HG02943 (cell line): ENCODE results near the gene MTREX.
"Not testable (repeated sequence)": the region's sequence is repeated elsewhere in the genome, so short reads cannot be mapped to it uniquely, and the experiment has no call there.

Source experiments
- ATAC-seq: cut with Tn5 transposase; IDR thresholded peaks from one replicate; pipeline ENCODE4 v1.9.1; 2021; ENCODE audit warnings: mild to moderate bottlenecking, low read depth, moderate library complexity; ENCODE audit not compliant: unreplicated experiment

Gene MTREX

DNA sequence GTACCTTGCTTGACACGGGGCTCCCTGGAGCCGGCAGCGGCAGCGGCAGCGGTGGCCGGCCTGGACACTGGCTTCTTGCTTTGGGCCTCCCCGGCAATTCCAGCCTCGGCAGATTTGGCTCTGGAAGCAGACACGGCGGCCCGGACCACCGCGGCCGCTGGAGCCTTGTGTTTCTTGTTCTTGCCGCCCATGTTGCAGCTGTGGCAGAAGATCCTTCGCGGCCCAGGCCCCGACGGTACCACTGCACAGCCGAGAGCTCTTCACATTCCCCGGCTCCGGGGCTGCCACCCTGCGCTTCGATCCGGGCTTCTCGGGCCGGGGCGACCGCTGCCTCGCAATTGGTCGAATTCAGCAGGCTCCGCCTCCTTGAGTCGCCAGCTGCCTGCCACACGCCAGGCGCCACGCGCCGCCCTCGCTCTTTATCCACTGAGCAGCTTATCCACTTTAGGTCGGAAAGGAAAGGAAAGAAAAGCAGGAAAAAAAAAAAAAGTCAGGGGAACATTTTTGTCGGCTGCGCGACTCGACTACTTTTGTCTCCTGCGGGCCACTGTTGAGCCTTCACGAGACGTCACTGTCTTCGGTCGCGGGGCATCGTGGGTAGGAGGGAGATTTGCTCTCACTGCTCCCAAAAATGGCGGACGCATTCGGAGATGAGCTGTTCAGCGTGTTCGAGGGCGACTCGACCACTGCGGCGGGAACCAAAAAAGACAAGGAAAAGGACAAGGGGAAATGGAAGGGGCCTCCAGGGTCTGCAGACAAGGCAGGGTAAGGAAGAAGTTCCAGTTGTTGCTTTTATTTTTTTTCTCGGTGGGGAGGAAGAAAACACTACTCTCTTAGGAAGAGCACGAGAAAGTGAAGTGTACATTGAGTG lies at the start of gene MTREX, which contains the start of gene DHX29:
TSS of gene MTREX (plus strand) at position 607 of the 871 bp plus-strand sequence. CDS start at position 632, 25 bp downstream.
TSS of gene DHX29 (minus strand) at position 312 of the 871 bp plus-strand sequence. CDS start at position 191, 121 bp downstream.
- peak; percentile 91 for ATAC-seq

DNA sequence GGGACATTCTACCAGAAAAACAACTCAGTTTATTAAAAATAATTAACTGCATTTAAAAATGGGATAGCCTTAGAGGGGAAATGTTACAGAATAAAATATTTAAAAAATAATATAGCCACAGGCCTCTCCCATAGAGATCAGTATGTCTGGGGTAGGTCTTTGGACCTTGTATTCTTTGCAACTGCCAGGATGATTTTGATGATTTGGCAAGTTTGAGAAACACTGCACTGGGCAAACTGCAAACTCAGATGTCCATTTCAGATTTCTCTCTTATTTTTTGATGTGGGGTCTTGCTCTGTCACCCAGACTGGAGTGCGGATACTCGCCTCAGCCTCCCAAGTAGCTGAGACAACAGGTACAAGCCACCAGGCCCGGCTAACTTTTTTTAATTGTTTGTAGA lies 49.5 kb upstream of the MTREX start:
- ATAC-seq: no peak

DNA sequence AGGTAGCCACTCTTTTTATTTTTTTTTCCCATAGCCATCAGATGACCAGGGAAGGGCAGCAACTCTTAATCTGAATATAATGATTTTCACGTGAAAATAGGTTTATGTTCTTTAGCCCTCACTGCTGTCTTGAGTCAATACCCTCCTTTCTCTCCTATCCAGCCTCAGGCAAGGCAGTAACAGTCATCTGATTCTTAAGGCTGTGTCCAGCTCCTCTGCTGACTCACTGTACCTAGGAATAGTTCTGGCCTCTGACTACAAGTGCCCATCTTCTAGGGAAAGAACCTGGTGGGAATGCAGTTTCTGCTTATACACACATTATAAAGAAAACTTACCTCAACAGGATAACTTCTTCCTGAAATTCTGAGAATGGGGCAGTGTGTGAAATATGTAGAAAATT lies 31.0 kb upstream of the MTREX start:
- no peak for ATAC-seq

DNA sequence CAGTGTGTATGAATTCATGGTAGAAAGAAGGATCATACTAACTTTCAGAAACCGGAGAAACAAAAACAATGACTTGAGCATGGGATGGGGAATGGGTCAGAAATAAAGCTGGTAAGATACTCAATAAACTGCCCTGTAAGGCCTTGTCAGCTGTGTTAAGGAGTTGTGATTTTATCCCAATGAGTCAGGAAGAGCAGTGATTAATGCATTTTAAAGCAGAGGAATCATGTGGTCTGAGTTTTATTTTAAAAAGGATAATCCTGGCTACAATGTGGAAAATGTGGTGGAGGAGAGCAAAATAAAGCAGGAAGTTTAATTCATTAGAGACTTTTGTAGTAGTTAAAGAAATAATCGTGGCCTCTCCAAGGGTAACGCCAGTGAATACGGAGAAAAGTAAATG lies 29.0 kb upstream of the MTREX start:
- no peak for ATAC-seq

DNA sequence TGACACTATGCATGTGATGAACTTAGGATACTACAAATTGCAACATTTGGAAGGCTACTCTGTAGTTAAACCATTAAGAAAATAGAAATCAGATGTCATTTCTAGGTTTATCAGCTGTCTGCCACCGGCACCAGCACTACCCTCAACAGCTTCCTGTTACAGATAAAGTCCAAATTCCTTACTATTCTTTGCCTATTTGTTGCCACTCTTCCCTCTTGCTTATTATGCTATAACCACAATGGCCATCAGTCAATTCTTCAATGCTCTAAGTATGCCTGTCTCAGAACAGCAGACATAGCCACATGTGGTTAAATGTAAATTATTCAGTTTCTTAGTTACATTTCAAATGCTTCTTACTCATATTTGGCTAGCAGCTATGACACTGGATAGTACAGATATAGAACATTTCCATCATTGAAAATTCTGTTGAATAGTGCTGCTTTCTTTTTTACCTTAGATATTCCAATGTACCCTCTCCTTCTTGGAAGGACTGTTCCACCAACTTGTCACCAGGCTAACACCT lies 21.3 kb upstream of the MTREX start:
- no peak for ATAC-seq

DNA sequence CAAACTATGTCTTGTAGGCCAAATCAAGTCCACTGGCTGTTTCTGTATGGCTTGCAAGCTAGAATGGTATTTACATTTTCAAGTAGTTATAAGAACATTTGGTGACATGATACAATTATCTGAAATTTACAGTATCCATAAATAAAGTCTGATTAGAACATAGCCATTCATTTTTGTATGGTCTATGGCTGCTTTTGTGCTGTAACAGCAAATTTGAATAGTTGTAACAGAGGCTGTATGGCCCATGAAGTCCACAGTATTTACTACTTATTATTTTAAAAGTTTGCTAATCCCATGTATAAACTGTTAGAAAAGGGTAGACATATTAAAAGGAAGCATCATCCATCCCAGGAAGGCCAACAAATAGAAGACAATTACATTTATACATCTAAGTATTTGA lies 18.0 kb upstream of the MTREX start:
- no peak for ATAC-seq

DNA sequence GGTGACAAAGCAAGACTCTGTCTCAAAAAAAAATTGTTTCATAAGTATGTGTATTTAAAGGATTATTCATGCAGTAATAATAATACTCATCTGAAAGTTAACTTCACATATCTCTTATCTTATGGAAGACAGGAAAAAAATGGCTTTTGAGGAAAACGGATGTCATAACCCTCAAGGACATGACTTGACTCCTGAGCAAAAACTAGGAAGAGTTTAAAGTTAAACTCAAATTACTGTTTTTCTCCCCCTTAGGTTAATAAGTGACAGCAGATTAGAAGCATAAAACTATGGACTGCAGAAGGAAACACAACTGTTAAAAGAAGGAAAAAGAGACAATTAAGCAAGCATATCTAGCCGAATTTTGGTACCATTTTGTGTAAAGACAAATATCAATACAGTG lies 16.8 kb upstream of the MTREX start:
- ATAC-seq: no peak

DNA sequence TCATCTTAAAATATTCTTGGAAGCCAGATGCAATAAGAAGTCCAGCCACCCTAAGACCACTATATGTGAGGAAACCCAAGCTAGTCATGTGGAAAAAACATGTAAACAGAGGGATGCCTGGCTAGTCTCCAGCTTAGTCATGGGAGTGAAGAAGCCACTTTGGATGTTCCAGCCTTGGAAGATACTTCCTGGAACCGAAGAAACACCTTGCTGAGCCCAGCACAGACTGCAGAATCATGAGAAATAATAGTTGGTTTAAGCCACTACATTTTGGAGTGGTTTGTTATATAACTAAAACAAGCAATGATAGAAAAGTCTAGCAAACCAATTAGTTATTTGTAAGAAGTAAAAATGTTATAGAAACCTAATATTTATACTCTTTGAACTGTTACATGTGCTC lies 12.9 kb upstream of the MTREX start:
- no peak for ATAC-seq

DNA sequence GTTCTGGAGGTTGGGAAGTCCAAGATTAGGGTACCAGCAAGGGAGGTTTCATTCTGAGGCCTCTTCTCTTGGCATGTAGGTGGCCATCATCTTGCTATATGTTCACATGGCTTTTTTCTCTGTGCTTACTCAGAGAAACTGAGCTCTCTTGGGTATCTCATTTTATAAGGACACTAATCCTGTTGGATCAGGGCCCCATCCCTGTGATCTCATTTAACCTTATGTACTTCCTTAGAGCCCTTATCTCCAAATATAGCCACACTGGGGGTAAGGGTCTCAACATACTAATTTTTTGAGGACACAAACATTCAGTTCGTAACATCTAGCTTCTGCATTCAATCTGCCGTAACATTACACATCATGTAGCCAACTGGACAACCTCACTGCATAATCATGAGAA lies 6.9 kb upstream of the MTREX start:
- ATAC-seq: no peak

DNA sequence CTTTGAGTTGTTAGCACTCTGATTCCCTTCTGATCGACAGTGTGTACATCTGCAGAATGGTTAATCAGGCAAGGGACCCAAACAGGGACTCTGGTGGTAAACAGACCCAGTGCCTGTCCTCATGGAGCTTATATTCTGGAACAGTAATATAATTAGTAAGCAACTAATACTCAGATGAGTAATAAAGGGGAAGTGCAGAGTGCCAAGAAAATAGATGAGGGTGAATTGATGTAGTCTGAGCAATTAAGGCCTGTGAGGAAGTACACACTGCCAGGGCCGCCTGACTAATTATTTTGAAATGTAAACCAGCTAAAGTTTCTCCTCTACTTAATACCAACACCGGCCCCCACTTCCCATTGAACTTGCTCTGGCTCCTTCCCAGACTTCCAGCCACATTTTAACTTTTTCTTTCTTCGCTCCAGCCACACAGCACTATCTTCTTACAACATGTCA lies 4.5 kb upstream of the MTREX start:
- no peak for ATAC-seq

DNA sequence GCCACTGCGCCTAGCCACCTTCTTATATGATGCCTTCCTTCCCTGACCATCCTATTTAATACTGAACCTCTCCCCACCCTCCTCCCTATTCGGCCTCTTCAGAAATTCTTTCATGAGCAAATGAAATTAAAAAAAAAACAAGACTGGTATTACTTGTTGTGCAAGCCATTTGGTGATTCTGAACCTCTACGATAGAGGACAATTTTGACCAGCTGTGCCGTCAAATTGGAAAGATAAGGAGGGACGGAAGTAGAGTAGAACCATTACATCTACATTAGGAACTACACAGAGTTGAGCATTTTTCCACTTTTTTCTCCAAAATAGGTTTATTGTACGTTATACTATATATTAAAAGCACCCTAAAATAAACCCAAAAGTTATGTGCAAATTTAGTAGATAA lies 3.2 kb upstream of the MTREX start:
- ATAC-seq: no peak

DNA sequence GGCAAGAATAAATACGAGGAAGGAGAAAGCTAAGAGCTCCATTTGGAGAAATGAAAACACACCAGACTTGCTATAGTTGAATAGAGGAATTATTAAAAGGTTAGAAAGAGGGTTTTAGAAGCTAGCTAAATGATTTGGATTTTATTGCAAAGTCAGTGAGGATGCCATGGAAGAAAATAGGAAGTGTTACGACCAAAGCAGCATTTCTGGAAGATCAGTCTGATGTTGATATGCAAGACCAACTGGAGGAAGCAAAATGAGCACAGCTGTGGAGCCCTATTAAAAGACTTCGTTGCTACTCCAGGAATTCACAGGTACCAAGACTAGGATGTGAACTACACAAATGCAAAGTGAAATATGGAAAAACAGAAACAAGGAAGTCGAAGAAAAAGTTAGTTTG lies 2.4 kb upstream of the MTREX start:
- ATAC-seq: no peak

DNA sequence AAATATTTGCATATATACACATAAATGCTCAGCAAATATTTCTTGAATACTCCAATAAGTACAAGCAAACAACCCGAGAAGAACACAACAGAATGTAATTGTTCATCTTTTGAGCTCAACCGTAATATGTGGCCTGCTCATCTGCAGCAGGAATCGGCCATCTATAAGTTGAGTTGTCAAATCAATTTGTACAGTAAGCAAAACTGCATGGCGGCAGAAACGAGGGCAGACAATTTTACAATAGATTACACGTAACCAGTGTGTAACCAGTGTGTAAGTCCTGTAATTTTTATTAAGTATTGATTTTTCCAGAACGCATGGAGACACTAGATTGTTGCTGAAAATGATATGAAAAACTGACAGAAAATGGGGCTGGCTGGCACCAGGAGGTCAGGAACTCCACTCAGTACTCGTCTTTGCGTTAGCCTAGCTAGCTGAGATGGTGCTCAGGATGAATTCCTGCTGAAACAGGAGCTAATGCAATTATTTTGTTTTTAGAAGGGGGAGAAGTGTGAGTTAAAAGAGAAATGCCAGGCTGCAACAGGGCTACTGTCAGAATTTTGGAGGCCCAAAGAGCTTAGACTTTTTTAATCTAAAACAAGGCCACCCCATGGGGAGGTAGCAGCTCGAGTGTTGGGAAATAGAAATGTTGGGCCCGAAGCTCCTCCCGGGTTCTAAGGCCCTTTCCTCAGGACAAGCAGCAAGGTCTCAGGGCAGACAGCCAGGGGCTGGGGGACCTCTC lies 977 bp upstream of the MTREX start:
- ATAC-seq: no peak

DNA sequence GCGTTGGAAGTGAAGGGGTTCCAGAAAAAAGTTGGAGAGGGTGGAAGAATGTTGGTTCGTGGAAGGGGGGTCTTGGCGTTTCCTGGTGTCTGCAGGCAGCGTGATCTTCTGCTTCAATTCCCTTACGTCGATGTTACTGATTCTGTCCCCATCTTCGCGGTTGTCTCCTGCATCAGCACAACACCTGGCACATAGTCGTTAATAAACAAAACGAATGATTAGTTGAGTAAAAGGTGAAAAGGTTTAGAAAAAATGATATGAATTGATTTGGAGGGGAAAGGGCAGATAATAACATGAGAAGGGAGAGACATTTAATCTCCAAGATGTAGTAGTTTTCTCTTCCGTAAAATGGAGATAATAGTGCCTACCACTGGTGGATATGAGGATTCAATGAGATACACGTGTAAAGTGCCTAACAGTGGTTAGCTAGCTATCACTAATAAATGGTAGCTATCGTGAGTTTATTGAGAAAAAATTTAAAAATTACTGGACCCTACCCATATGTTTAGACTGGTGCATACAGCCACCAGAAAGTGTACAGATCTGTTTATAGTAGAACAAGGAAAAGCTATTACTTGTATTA lies 556 bp downstream of the MTREX start:
- ATAC-seq: no peak

DNA sequence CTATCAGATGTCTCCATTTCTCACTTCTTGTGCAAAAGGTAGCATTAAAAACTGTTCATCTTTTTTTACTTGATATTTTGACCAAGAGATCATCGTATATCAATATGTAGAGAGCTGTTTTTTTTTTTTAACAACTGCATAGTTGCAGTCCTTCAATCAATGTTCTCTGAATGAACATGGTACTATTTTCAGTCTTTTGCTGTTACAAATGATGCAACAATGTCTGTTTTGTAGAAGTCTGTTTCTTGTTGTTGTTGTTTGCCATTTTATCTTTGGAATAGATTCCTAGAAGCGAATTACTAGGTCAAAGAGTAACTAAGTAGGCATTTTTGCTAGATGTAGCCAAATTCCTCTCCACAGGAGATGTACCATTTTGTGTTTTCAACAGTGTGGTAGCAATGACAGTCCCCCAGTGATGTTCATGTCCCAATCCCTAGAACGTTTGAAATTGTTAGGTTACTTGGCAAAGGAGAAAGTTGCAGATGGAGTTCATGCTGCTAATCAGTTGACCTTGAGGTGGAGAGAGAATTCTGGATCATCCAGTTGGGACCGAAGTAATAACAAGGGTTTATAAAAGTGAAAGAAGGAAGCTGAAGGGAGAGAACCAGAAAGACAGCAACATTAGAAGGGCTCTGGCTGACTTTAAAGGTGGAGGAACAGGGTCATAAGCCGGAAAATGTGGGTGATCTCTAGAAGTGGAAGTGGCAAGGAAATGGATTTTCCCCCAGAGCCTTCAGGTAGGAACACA lies 6.3 kb downstream of the MTREX start:
- no peak for ATAC-seq

DNA sequence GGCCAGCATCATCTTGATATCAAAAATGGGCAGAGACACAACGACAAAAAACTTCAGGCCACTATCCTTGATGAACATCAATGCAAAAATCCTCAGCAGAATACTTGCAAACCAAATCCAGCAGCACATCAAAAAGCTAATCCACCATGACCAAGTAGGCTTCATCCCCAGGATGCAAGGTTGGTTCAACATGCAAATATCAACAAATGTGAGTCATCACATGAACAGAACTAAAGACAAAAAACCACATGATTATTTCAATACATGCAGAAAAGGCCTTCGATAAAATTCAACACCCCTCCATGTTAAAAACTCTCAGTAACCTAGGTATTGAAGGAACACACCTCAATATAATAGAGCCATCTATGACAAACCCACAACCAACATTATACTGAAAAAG lies 8.5 kb downstream of the MTREX start:
- ATAC-seq: no peak

DNA sequence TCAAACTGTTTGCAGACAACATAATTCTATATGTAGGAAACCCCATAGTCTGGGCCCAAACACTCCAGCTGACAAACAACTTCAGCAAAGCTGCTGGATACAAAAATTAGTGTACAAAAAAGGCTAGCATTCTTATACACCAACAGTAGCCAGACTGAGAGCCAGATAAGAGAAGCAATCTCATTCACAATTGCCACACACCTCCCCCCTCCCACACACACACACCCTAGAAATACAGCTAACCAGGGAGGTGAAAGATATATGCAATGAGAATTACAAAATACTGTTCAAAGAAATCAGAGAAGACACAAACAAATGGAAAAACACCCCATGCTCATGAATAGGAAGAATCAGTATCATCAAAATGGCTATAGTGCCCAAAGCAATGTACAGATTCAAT lies 9.0 kb downstream of the MTREX start:
- ATAC-seq: no peak

DNA sequence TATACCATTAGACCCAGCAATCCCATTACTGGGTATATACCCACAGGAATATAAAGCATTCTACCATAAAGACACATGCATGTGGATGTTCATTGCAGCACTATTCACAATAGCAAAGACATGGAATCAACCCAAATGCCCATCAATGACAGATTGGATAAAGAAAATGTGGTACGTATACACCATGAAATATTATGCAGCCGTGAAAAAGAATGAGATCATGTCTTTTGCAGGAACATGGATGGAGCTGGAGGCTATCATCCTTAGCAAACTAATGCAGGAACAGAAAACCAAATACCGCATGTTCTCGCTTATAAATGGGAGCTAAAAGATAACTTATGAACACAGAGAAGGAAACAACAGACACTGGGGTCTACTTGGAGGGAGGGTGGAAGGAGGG lies 10.4 kb downstream of the MTREX start:
- not testable (repeated sequence) for ATAC-seq

DNA sequence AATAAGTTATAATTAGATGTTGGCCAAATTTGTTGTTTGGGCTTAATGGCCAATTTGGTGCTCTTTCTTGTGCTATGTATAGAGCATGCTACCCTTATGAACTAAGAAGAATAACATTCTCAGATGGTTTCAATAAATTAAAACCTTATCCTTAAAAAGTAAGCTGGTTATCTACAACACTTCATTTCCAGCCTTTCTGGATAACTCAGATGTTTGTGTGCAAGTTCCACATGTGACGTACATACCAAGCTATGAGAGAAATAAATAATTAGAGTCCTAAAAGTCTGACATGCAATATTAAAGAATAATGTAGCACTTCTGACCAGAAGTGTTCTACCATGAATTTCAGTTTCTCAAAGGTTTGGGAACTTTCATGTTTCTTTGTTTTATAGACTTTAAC lies 11.7 kb downstream of the MTREX start:
- ATAC-seq: no peak

DNA sequence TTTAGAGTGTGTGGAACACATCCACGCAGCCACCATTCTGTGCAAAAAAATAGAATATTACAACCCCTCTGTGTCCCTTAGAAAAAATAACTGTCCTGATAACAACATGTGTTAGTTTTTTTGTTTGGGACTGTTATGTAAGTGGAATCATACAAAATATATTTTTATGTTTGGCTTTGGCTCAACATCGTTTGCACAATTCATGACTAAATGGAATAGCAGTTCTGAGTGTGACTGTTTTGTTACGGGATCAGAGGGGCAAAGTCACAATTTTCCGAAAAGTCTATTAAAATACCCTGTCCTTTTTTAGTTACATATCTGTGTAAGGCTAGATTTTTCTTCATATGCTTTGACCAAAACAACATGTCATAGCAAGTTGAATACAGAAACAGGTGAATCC lies 12.8 kb downstream of the MTREX start:
- no peak for ATAC-seq
